Loucy (cell line): ENCODE results near the gene CAB39.

Source experiments
- H2AFZ ChIP-seq: fragments of 200-600 bp; sonication (generic); 2 replicates; pipeline ENCODE4 v1.6.0; 2016; ENCODE audit warnings: antibody characterized with exemption, mild to moderate bottlenecking, low read length, moderate library complexity
- H3F3A ChIP-seq: fragments of 200-600 bp; 2 replicates; pipeline ENCODE4 v1.6.0; 2016; ENCODE audit warnings: antibody characterized with exemption, low read depth, mild to moderate bottlenecking
- H3K27me3 ChIP-seq: fragments of 200-600 bp; sonication (generic); 2 replicates; pipeline ENCODE4 v1.6.1; 2014; ENCODE audit warnings: low read length, mild to moderate bottlenecking; ENCODE audit not compliant: insufficient read depth, poor library complexity, severe bottlenecking
- H3K36me3 ChIP-seq: fragments of 200-600 bp; sonication (generic); 2 replicates; pipeline ENCODE4 v1.6.1; 2016; ENCODE audit warnings: low read length; ENCODE audit not compliant: insufficient read depth
- H3K4me1 ChIP-seq: fragments of 200-600 bp; sonication (generic); 2 replicates; pipeline ENCODE4 v1.5.1; 2014; ENCODE audit warnings: low read length, mild to moderate bottlenecking; ENCODE audit not compliant: insufficient read depth, poor library complexity, severe bottlenecking
- H3K4me2 ChIP-seq: fragments of 200-600 bp; sonication (generic); 2 replicates; pipeline ENCODE4 v1.6.0; 2014; ENCODE audit warnings: antibody characterized with exemption, low read length, low read depth, mild to moderate bottlenecking; ENCODE audit not compliant: poor library complexity, severe bottlenecking
- H3K4me3 ChIP-seq: fragments of 200-600 bp; sonication (generic); 2 replicates; pipeline ENCODE4 v1.5.1; 2014; ENCODE audit warnings: low read length, mild to moderate bottlenecking, mixed read lengths; ENCODE audit not compliant: poor library complexity, severe bottlenecking
- H3K79me2 ChIP-seq: fragments of 200-600 bp; sonication (generic); 2 replicates; pipeline ENCODE4 v1.6.1; 2014; ENCODE audit warnings: low read length; ENCODE audit not compliant: insufficient read depth
- H3K9ac ChIP-seq: fragments of 200-600 bp; sonication (generic); 2 replicates; pipeline ENCODE4 v1.6.0; 2014; ENCODE audit warnings: mild to moderate bottlenecking, low read depth, low read length, moderate library complexity; ENCODE audit not compliant: poor library complexity, severe bottlenecking
- H3K9me2 ChIP-seq: fragments of 200-600 bp; sonication (generic); replicated peaks from 2 replicates; pipeline ENCODE4 v1.6.1; 2016; ENCODE audit warnings: low read depth, low read length, mixed read lengths
- H3K9me3 ChIP-seq: fragments of 200-600 bp; sonication (generic); 2 replicates; pipeline ENCODE4 v1.6.1; 2014; ENCODE audit warnings: mild to moderate bottlenecking, antibody characterized with exemption, low read length, low read depth; ENCODE audit not compliant: insufficient read depth
- H4K20me1 ChIP-seq: fragments of 200-600 bp; sonication (generic); 2 replicates; pipeline ENCODE4 v1.6.0; 2014; ENCODE audit warnings: antibody characterized with exemption, low read length, mild to moderate bottlenecking; ENCODE audit not compliant: insufficient read depth, poor library complexity, severe bottlenecking
- CTCF ChIP-seq: fragments of 200-600 bp; sonication (generic); conservative IDR thresholded peaks from 2 replicates; pipeline ENCODE4 v1.5.1; 2014; ENCODE audit warnings: mild to moderate bottlenecking, antibody characterized with exemption, low read length
- EZH2phosphoT487 ChIP-seq: fragments of 200-600 bp; IDR thresholded peaks from 2 replicates; pipeline ENCODE4 v1.6.1; 2018; ENCODE audit warnings: antibody characterized with exemption, mild to moderate bottlenecking, moderate library complexity, borderline replicate concordance

Gene CAB39

GRCh38 chr2:230671117-230671516, 41.5 kb upstream of the CAB39 start:
- Histone ChIP-seq H3K4me1 (peaks cover 57% of the 10 kb centered on the region), H3K9me3 (no peaks in the 10 kb centered on the region), H3K79me2 (no peaks in the 10 kb centered on the region), H4K20me1 (no peaks in the 10 kb centered on the region), H3K27me3 (no peaks in the 10 kb centered on the region), H3K9me2 (no peaks in the 10 kb centered on the region), H2AFZ (no peak overlapping the region), H3F3A (no peaks in the 10 kb centered on the region), H3K4me2 (no peak overlapping the region), H3K9ac (no peak overlapping the region), H3K4me3 (no peak overlapping the region), H3K36me3 (no peaks in the 10 kb centered on the region)
- no peak for TF ChIP-seq CTCF
- TF ChIP-seq EZH2phosphoT487, result no peak

DNA sequence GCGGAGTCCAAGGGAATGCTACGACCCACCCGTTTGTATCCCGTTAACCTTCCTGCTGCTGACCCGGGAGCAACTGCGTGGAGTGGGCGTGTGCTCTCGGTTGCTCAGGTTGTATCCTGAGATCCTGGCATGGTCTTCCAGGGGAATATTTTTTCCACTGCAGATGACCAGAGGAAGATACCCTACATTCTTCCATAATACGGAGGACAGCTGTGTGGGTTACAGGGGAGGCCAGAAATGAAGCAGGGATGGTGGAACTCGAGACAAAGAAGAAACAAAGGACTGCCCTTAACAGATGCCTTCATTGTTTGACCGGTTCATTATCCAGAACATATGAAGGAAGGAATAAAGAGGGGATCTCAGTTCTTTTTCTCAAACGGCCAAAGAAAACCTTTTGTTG, 39.8 kb upstream of the CAB39 start:
- Histone ChIP-seq H3K4me1 (peaks cover 42% of the 10 kb centered on the region), H3K9me2 (no peaks in the 10 kb centered on the region), H3K27me3 (no peaks in the 10 kb centered on the region), H4K20me1 (no peaks in the 10 kb centered on the region), H3K9ac (no peak overlapping the region), H3K9me3 (no peaks in the 10 kb centered on the region), H3F3A (no peaks in the 10 kb centered on the region), H3K79me2 (no peaks in the 10 kb centered on the region), H3K4me3 (no peak overlapping the region), H3K4me2 (no peak overlapping the region), H2AFZ (no peak overlapping the region), H3K36me3 (no peaks in the 10 kb centered on the region)
- TF ChIP-seq EZH2phosphoT487 (no peak), CTCF (no peak)

- no peak for TF ChIP-seq EZH2phosphoT487
- TF ChIP-seq CTCF, result no peak
- Histone ChIP-seq H3K36me3 (no peaks in the 10 kb centered on the region), H4K20me1 (no peaks in the 10 kb centered on the region), H3K79me2 (no peaks in the 10 kb centered on the region), H3K9me2 (no peaks in the 10 kb centered on the region), H3K4me2 (no peak overlapping the region), H3K4me1 (peaks cover 26% of the 10 kb centered on the region), H3K9me3 (no peaks in the 10 kb centered on the region), H2AFZ (no peak overlapping the region; the same call in 1 of the 2 replicates), H3K27me3 (no peaks in the 10 kb centered on the region), H3K9ac (no peak overlapping the region), H3K4me3 (no peak overlapping the region), H3F3A (no peaks in the 10 kb centered on the region)
Measured at GRCh38 chr2:230674401-230674800, 38.2 kb upstream of the CAB39 start.
